NCI-H2171 (cell line): ENCODE data around the gene OR2T10.
"Not testable (repeated sequence)": the region's sequence is repeated elsewhere in the genome, so short reads cannot be mapped to it uniquely, and the experiment has no call there.

ENCODE experiments used
- DNase-seq: peaks from one replicate; lab custom pipeline; 2025; lab: John Stamatoyannopoulos, UW

The OR2T10 gene

DNA sequence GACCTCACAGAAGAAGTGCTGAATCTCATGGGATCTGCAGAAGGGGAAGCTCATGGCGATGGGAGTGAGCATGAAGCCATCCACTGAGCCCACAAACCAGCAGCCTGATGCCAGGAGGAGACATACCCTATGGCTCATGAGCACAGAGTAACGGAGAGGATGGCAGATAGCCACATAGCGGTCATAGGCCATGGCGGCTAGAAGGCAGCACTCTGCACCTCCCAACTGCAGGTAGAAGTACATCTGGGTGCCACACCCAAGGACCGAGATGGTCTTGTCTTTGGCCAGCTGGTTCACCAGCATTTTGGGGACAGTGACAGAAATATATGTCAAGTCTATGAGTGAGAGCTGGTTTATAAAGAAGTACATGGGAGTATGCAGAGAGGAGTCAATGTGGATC, 4.3 kb downstream of the OR2T10 start:
- no peak for DNase-seq

DNA sequence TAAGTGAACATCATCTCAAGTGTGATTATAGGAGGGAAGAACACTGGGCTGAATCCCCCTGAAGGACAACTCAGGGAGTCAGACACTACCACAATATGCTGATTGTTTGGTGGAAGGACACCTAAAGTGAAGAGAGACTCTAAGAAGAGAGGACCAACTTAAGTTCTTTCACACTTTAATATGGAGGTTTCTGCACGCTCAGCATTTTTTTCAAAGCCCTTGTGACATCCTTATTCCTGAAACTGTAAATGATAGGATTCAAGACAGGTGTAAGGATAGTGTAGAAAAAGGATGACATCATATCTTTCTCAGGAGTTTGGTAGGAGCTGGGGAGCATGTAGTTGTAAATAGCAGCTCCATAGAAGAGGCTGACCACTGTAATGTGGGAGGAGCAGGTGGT, 4.8 kb downstream of the OR2T10 start:
- DNase-seq = no peak

GRCh38 chr1:248590055-248590454, 7.4 kb downstream of the OR2T10 start:
- no peak for DNase-seq

- DNase-seq = no peak
These were observed 8.2 kb downstream of the OR2T10 start for GRCh38 chr1:248589334-248589733.

DNA sequence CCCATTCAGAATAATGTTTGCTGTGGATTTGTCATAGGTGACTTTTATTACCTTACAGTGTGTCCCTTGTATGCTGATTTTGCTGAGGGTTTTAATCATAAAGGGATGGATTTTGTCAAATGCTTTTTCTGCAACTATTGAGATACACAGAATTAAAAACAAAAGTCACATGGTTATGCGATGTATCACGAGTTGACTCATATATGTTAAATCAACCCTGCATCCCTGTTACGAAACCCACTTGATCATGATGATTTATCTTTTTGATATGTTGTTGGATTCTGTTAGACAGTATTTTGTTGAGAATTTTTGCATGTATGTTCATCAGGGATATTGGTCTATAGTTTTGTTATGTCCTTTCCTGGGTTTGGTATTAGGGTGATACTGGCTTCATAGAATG, 12.2 kb downstream of the OR2T10 start:
- DNase-seq = no peak

- no peak for DNase-seq
These were observed 21.1 kb downstream of the OR2T10 start for GRCh38 chr1:248576260-248576980.

GRCh38 chr1:248574657-248575056, 22.8 kb downstream of the OR2T10 start, which contains the start of gene OR2T34:
OR2T34 (minus strand) TSS chr1:248574757; CDS start chr1:248574757, 0 bp downstream.
- not testable (repeated sequence) for DNase-seq

DNA sequence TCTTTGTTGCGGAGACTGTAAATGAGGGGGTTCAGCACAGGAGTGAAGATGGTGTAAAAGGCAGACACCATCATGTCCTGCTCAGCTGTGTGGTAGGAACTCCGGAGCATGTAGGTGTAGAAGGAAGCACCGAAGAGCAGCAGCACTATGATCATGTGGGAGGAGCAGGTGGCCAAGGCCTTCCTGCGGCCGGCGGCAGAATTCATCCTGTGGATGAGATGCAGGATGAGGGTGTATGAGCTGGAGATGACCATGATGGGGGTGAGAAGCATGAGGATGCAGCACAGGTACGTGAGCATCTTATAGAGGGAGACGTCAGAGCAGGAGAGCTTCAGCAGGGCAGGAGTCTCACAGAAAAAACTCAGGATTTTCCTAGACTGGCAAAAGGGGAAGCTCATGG, 23.6 kb downstream of the OR2T10 start:
- DNase-seq = not testable (repeated sequence)

DNA sequence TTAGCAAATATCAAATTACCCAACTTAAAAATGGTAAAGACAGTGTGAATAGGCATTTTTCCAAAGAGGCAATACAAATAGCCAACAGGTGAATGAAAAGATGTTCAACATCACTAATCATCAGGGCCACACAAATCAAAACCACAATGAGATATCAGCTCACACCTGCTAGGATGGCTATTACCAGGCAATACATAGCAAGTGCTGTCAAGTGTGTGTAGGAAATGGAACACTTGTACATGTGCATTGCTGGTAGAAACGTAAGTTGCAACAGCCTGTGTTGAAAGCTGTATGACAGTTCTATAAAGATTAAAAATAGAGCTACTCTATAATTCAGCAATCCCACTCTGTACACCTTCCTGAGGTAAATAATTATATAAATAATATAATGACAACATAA, 25.5 kb downstream of the OR2T10 start:
- DNase-seq = not testable (repeated sequence)

DNA sequence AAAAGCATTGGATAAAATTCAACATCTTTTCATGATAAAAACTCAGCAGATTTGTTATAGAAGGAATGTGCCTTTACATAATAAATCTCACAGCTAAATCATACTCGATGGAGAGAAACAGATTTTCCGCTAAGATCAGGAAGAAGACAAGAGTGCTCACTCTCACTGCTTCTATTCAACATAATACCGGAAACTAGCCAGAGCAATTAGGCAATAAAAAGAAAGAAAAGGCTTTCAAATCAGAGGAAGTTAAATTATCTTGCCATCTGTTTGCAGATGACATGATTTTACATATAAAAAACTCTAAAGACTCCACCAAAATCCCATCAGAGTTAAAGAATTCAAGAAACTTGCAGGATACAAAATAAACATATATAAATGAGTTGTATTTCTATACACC, 26.7 kb downstream of the OR2T10 start:
- DNase-seq = not testable (repeated sequence)

DNA sequence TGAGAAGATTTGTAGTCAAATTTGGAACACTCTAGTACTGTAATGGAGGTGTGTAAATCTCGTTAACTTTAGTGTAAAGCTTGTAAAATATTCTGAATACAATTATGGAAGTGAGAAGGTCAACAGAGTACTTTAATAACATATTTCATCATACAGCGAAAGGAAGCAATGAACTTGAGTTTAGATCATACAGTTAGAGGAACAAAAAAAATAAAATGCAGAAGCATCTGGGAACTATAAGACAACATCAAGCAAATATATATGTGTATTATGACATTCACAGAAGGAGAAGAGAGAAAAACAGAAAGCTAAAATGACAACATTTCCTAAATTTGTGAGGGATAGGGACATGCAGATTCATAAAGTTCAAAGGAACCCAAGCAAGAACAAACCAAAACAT, 28.5 kb downstream of the OR2T10 start:
- DNase-seq = not testable (repeated sequence)

GRCh38 chr1:248565530-248566373, 31.7 kb downstream of the OR2T10 start:
- not testable (repeated sequence) for DNase-seq

GRCh38 chr1:248562672-248563071, 34.8 kb downstream of the OR2T10 start, which contains the start of gene OR2T29:
OR2T29 (minus strand) TSS chr1:248562772; CDS start chr1:248559491, 3,281 bp downstream.
- not testable (repeated sequence) for DNase-seq

GRCh38 chr1:248551027-248551426, 46.5 kb downstream of the OR2T10 start:
- not testable (repeated sequence) for DNase-seq

GRCh38 chr1:248547383-248547782, 50.1 kb downstream of the OR2T10 start:
- not testable (repeated sequence) for DNase-seq
